Pons (tissue), 1 donor: ENCODE results near the gene PACSIN2.
"Not testable (repeated sequence)": the region's sequence is repeated elsewhere in the genome, so short reads cannot be mapped to it uniquely, and the experiment has no call there.

Experiments
- DNase-seq: peaks from one replicate; pipeline ENCODE4 v3.0.0-alpha.2; 2016; ENCODE audit warnings: low spot score

The PACSIN2 gene

GRCh38 chr22:43012390-43012789, 2.6 kb downstream of the PACSIN2 start:
- no peak for DNase-seq

GRCh38 chr22:43011079-43011478, 3.9 kb downstream of the PACSIN2 start:
- DNase-seq = no peak

- DNase-seq = no peak
Measured at GRCh38 chr22:43009444-43009843, 5.5 kb downstream of the PACSIN2 start.

GRCh38 chr22:43008921-43009320, 6.0 kb downstream of the PACSIN2 start:
- DNase-seq = no peak

GRCh38 chr22:43008509-43008908, 6.4 kb downstream of the PACSIN2 start:
- no peak for DNase-seq

GRCh38 chr22:43007519-43008102, 7.3 kb downstream of the PACSIN2 start:
- DNase-seq = no peak

- DNase-seq = no peak
Measured at GRCh38 chr22:43006753-43007152, 8.2 kb downstream of the PACSIN2 start.

GRCh38 chr22:43006016-43006505, 8.9 kb downstream of the PACSIN2 start:
- DNase-seq = no peak

- no peak for DNase-seq
Measured at GRCh38 chr22:43005106-43005505, 9.8 kb downstream of the PACSIN2 start.

- no peak for DNase-seq
Measured at GRCh38 chr22:43004362-43005035, 10.4 kb downstream of the PACSIN2 start.

GRCh38 chr22:43002202-43002586, 12.8 kb downstream of the PACSIN2 start:
- DNase-seq = no peak

- peak; percentile 76 for DNase-seq
Measured at GRCh38 chr22:43001271-43002201, 13.4 kb downstream of the PACSIN2 start.

GRCh38 chr22:43000441-43001175, 14.3 kb downstream of the PACSIN2 start:
- DNase-seq = no peak

GRCh38 chr22:42997582-42998090, 17.3 kb downstream of the PACSIN2 start:
- DNase-seq = no peak

- no peak for DNase-seq
Measured at GRCh38 chr22:42996646-42997365, 18.1 kb downstream of the PACSIN2 start.

GRCh38 chr22:42995654-42996053, 19.3 kb downstream of the PACSIN2 start:
- not testable (repeated sequence) for DNase-seq

- DNase-seq = peak; percentile 79
Measured at GRCh38 chr22:42994917-42995562, 19.9 kb downstream of the PACSIN2 start.

GRCh38 chr22:42994276-42994916, 20.6 kb downstream of the PACSIN2 start:
- DNase-seq = no peak

GRCh38 chr22:42993651-42994275, 21.2 kb downstream of the PACSIN2 start:
- DNase-seq = no peak
